ENCODE results near the gene PRSS8. TPM values are rescaled to one million over a fixed set of nuclear protein-coding genes. Genes with fewer than 3 reads are reported as not detected.

Gene PRSS8
- total and polyA plus RNA-seq, 2 donors (not counting 1 experiment from before 2014, with no cell fraction given): not detected

- TF ChIP-seq EZH2 (IDR thresholded peaks at IDR 0.05; ENCODE audit: low read length, missing control alignments) (no peak), CTCF (conservative IDR thresholded peaks at IDR 0.05 in 1 of 2, IDR thresholded peaks at IDR 0.05 in 1 of 2; ENCODE audit: low read depth in 1 of 2, low read length in 2 of 2) (no peak)
Observed at GRCh38 chr16:31117384-31118222, 17.9 kb downstream of the PRSS8 start, which contains the start of gene KAT8. TSS of gene KAT8 (plus strand) at chr16:31117664. CDS start at chr16:31117682, 18 bp downstream.

GRCh38 chr16:31114468-31114867 is 21.1 kb downstream of the PRSS8 start:
- Histone ChIP-seq H3K4me1 (ENCODE audit: control insufficient read depth, extremely low read depth, insufficient read depth, low read length) (peaks cover 5% of the 10 kb centered on the region), H3K9ac (ENCODE audit: insufficient read depth, low read length) (no peak overlapping the region), H3K79me2 (ENCODE audit: control insufficient read depth, insufficient read depth, low read length) (peaks cover 16% of the 10 kb centered on the region), H3K4me3 (replicated peaks in 1 of 4; ENCODE audit: control extremely low read depth in 1 of 4, insufficient read depth in 1 of 4, low read depth in 3 of 4, low read length in 4 of 4) (no peak overlapping the region), H2AFZ (ENCODE audit: low read length) (no peak overlapping the region), H3K4me2 (ENCODE audit: extremely low read depth, insufficient read depth, low read length) (no peak overlapping the region), H4K20me1 (ENCODE audit: control insufficient read depth, extremely low read depth, insufficient read depth, low read length) (no peaks in the 10 kb centered on the region), H3K36me3 (ENCODE audit: control insufficient read depth, insufficient read depth, low read length) (peaks cover 19% of the 10 kb centered on the region), H3K27ac (ENCODE audit: insufficient read depth, low read length) (no peak overlapping the region), H3K9me3 (ENCODE audit: control insufficient read depth, insufficient read depth, low read depth, low read length) (no peaks in the 10 kb centered on the region), H3K27me3 (ENCODE audit: control insufficient read depth, insufficient read depth, low read length) (no peaks in the 10 kb centered on the region)
- DNase-seq (ENCODE audit: low read depth in 2 of 2): no peak
- no peak for TF ChIP-seq EZH2 (IDR thresholded peaks at IDR 0.05; ENCODE audit: low read length, missing control alignments)

More at GRCh38 chr16:31117384-31118222, 17.9 kb downstream of the PRSS8 start, which contains the start of gene KAT8:
- DNase-seq (ENCODE audit: low read depth in 2 of 2): peak; percentile 97 to 98
- Histone ChIP-seq H3K36me3 (ENCODE audit: control insufficient read depth, insufficient read depth, low read length) (peaks cover 7% of the 10 kb centered on the region), H3K27me3 (ENCODE audit: control insufficient read depth, insufficient read depth, low read length) (no peaks in the 10 kb centered on the region), H3K4me3 (replicated peaks in 1 of 4; ENCODE audit: control extremely low read depth in 1 of 4, insufficient read depth in 1 of 4, low read depth in 3 of 4, low read length in 4 of 4) (peak within 1 kb of the TSS; percentile 87 to 96 (median 94)), H3K9ac (ENCODE audit: insufficient read depth, low read length) (peak within 1 kb of the TSS; percentile 89), H2AFZ (ENCODE audit: low read length) (peak within 1 kb of the TSS; percentile 67), H3K9me3 (ENCODE audit: control insufficient read depth, insufficient read depth, low read depth, low read length) (no peaks in the 10 kb centered on the region), H3K4me1 (ENCODE audit: control insufficient read depth, extremely low read depth, insufficient read depth, low read length) (peaks cover 5% of the 10 kb centered on the region), H3K4me2 (ENCODE audit: extremely low read depth, insufficient read depth, low read length) (peak within 1 kb of the TSS; percentile 99), H3K27ac (ENCODE audit: insufficient read depth, low read length) (peak within 1 kb of the TSS; percentile 99), H4K20me1 (ENCODE audit: control insufficient read depth, extremely low read depth, insufficient read depth, low read length) (no peaks in the 10 kb centered on the region), H3K79me2 (ENCODE audit: control insufficient read depth, insufficient read depth, low read length) (peaks cover 15% of the 10 kb centered on the region)

GRCh38 chr16:31113121-31114120 is 22.1 kb downstream of the PRSS8 start:
- DNase-seq (ENCODE audit: low read depth in 2 of 2): no peak
- H3K4me2 ChIP-seq (ENCODE audit: extremely low read depth, insufficient read depth, low read length): no peak overlapping the region
- no peaks in the 10 kb centered on the region for H3K27me3 ChIP-seq (ENCODE audit: control insufficient read depth, insufficient read depth, low read length)
- no peaks in the 10 kb centered on the region for H4K20me1 ChIP-seq (ENCODE audit: control insufficient read depth, extremely low read depth, insufficient read depth, low read length)
- no peaks in the 10 kb centered on the region for H3K4me1 ChIP-seq (ENCODE audit: control insufficient read depth, extremely low read depth, insufficient read depth, low read length)
- no peak overlapping the region for H3K4me3 ChIP-seq (replicated peaks in 1 of 4; ENCODE audit: control extremely low read depth in 1 of 4, insufficient read depth in 1 of 4, low read depth in 3 of 4, low read length in 4 of 4)
- TF ChIP-seq CTCF (conservative IDR thresholded peaks at IDR 0.05 in 1 of 2, IDR thresholded peaks at IDR 0.05 in 1 of 2; ENCODE audit: low read depth in 1 of 2, low read length in 2 of 2) (no peak), EZH2 (IDR thresholded peaks at IDR 0.05; ENCODE audit: low read length, missing control alignments) (no peak)
- no peak overlapping the region for H3K27ac ChIP-seq (ENCODE audit: insufficient read depth, low read length)
- H3K36me3 ChIP-seq (ENCODE audit: control insufficient read depth, insufficient read depth, low read length): peaks cover 19% of the 10 kb centered on the region
- peaks cover 14% of the 10 kb centered on the region for H3K79me2 ChIP-seq (ENCODE audit: control insufficient read depth, insufficient read depth, low read length)
- H2AFZ ChIP-seq (ENCODE audit: low read length): no peak overlapping the region
- H3K9ac ChIP-seq (ENCODE audit: insufficient read depth, low read length): no peak overlapping the region
- no peaks in the 10 kb centered on the region for H3K9me3 ChIP-seq (ENCODE audit: control insufficient read depth, insufficient read depth, low read depth, low read length)

All from fibroblast of lung (primary cell).